Activated CD4-positive, alpha-beta T cell treated with anti-CD3 and anti-CD28 coated beads for 4 hours (primary cell): Measurements from ENCODE around the gene ANKRD27.
"Not testable (repeated sequence)": the region's sequence is repeated elsewhere in the genome, so short reads cannot be mapped to it uniquely, and the experiment has no call there.

Source experiments
- DNase-seq, 2 donors: peaks; one replicate each; pipeline ENCODE4 v3.0.0-alpha.2; 2020

ANKRD27 gene

GRCh38 chr19:32599258-32599657 lies 75.7 kb downstream of the ANKRD27 start:
- DNase-seq: no peak

DNA sequence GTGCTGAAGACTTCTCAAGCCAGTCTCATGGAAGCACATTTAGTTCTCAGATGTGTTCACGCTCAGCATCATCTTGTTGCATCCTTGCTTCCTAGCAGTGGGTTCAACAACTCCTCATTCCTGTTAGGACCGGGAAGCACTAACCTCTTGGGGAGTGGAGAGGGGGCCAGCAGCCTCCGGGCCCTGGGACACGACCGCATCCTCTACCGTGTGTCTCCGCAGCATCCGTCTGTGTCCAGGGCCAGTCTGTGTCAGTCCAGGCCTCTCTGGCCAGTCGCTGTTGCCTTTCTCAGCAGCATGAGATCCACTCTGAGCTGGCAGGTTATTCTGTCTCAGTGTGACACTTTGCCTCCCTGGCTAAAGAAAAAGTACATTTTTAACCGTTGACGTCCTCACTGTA lies 77.0 kb downstream of the ANKRD27 start:
- DNase-seq: no peak

GRCh38 chr19:32595491-32595890 lies 79.5 kb downstream of the ANKRD27 start:
- DNase-seq: no peak

DNA sequence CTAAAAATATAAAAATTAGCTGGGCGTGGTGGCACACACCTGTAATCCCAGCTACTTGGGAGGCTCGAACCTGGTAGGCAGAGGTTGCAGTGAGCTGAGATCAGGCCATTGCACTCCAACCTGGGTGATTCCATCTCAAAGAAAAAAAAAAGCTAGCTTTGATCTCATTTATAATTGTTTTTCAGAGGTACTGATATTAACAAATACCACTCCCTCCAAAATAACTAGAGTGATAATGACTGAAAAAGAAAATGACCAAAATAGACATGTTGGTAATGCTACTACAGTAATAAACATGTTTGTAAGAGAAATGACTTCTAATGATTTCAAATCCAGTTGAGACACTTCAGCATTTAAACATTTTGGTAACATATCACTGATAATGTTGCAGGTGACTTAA lies 81.0 kb downstream of the ANKRD27 start:
- no peak for DNase-seq

DNA sequence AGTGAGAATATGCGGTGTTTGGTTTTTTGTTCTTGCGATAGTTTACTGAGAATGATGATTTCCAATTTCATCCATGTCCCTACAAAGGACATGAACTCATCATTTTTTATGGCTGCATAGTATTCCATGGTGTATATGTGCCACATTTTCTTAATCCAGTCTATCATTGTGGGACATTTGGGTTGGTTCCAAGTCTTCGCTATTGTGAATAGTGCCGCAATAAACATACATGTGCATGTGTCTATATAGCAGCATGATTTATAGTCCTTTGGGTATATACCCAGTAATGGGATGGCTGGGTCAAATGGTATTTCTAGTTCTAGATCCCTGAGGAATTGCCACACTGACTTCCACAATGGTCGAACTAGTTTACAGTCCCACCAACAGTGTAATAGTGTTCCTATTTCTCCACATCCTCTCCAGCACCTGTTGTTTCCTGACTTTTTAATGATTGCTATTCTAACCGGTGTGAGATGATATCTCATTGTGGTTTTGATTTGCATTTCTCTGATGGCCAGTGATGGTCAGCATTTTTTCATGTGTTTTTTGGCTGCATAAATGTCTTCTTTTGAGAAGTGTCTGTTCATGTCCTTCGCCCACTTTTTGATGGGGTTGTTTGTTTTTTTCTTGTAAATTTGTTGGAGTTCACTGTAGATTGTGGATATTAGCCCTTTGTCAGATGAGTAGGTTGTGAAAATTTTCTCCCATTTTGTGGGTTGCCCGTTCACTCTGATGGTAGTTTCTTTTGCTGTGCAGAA lies 87.1 kb downstream of the ANKRD27 start:
- not testable (repeated sequence) for DNase-seq

- DNase-seq: peak in 1 of 2 donors; percentile 6
Observed at GRCh38 chr19:32581705-32582179, 93.2 kb downstream of the ANKRD27 start.

DNA sequence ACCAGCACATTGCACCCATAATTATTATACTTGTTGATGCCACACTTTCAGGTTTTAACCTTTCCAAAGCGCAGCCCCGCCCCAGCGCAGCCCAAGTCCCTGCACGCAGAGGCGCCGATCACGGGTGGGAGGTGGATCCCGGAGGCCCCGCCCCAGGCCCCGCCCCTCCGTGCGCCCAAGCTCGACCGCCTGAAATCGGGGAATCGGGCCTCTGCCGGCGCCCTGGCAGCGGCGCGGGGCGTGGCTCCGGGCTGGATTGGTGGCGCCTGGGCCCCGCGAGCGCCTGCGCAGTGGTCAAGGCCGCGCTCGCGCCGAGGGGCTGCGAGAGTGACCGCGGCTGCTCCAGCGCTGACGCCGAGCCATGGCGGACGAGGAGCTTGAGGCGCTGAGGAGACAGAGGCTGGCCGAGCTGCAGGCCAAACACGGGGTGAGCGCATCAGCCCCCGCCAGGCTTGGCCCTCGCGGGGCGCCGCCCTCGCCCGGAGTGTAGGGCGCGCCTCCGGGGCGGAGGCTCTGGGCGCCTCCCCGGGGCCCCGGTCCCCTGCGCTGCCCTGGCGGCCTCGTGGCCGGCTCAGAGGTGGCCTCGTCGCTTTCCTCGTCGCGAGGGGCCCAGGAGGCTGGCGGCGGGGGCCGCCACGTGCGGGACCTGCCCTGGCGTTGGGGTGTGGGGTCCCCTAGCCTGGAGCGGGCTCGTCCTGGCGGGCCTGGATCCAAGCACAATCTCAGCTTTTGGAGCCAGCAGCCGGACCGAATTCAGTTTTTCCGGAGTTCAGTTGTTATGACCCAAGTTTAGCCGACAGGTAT lies 93.9 kb downstream of the ANKRD27 start, which contains the start of gene PDCD5:
TSS of gene PDCD5 (plus strand) at position 290 of the 804 bp plus-strand sequence. CDS start at position 362, 72 bp downstream.
- peak; percentile 96 to 97 for DNase-seq

- DNase-seq: no peak
Observed at GRCh38 chr19:32580353-32580900, 94.6 kb downstream of the ANKRD27 start.

DNA sequence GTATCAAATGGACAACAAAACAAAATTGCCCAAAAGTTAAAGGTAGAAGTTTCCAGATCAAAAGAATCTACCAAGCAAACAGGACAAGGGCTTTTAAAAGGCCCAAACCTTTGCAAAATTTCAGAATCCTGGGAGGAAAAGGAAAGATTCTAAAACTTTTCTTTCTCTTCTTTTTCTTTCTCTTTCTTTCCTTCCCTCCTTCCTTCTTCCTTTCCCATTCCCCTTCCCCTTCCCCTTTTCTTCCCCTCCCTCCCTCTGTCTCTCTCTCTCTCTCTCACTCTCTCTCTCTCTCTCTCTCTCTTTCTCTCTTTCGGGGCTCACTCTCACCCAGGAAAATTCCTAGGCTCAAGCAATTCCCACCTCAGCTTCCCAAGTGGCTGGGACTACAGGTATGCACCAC lies 98.2 kb downstream of the ANKRD27 start:
- no peak for DNase-seq

GRCh38 chr19:32573492-32573794 lies 101.5 kb downstream of the ANKRD27 start:
- DNase-seq: no peak

DNA sequence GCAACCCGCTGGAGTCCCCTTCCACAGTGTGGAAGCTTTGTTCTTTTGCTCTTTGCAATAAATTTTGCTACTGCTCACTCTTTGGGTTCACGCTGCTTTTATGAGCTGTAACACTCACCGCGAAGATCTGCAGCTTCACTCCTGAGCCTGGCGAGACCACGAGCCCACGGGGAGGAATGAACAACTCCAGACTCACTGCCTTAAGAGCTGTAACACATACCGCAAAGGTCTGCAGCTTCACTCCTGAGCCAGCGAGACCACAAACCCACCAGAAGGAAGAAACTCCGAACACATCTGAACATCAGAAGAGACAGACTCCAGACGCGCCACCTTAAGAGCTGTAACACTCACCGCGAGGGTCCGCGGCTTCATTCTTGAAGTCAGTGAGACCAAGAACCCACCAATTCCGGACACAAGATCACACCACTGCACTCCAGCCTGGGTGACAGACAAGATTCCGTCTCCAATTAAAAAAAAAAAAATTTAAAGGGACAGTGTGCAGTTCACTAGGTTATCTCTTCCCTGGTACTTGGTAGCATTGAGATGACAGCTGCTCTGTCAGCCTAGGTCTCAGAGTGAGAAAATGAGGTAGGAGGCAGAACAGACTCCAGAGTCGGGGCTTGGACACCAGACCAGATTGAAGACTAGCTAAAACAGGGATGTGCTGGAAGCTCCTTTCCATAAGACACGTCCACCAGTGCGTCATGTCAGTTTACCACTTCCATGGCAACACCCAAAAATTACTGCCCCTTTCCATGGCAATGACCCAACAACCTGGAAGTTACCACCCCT lies 102.1 kb downstream of the ANKRD27 start:
- DNase-seq: not testable (repeated sequence)

DNA sequence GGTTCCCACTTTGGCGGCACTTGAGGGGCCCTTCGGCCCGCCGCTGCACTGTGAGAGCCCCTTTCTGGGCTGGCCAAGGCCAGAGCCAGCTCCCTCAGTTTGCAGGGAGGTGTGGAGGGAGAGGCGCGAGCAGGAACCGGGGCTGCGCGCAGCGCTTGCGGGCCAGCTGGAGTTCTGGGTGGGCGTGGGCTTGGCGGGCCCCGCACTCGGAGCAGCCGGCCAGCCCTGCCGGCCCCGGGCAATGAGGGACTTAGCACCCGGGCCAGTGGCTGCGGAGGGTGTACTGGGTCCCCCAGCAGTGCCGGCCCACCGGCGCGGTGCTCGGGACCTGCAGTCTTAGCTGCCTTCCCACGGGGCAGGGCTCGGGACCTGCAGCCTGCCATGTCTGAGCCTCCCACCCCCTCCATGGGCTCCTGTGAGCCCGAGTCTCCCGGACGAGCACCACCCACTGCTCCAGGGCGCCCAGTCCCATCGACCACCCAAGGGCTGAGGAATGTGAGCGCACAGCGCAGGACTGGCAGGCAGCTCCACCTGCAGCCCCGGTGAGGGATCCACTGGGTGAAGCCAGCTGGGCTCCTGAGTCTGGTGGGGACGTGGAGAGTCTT lies 103.4 kb downstream of the ANKRD27 start:
- DNase-seq: not testable (repeated sequence)

DNA sequence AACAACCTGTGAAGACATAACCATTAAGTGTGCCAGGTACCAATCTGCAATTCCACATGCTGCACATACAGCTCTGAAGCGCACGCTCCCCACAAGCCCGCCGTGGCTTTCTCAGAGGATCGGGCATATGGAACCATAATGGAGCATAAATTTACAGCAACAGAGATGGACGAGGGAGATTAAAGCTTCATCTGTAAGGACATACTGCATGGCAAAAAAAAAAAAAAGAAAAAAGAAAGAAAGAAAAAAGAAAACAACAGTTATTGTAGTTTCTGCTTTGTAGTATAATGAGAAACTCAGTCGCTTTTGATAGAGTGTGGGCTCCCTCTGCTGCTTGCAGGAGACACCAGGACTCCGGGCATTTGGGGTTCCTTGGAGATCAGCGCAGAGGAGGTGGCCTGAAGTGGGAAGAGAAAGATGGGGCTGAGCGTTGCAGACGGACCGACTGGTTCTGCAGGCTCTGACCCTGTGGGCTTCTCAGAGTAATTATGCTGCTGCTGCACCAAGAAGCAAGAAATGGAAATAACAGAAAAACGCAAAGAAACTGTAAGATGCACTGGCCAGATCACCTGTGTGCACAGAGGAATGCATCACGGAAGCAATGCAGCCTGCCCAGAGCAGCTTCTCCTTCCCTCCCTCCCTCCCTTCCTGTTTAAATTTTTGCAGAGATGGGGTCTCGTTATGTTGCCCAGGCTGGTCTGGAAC lies 104.7 kb downstream of the ANKRD27 start:
- peak; percentile 28 to 53 for DNase-seq

GRCh38 chr19:32567486-32567885 lies 107.5 kb downstream of the ANKRD27 start:
- DNase-seq: no peak

- no peak for DNase-seq
Observed at GRCh38 chr19:32566246-32566830, 108.6 kb downstream of the ANKRD27 start.

DNA sequence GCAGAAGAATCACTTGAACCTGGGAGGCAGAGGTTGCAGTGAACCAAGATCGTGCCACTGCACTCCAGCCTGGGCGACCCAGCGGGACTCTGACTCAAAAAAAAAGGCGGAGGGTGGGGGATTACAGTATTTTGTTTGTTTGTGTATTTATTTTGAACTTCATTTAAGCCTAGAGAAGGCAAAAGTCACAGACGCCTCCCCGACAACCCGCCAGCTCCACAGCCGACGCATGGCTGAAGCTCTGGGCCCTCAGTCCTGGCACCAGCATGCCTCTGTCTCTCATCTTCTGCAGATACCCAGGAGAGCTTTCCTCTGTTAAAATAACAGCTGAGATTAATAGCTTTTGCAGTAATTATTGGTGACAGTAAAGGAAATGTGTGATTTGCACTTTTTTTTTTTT lies 111.2 kb downstream of the ANKRD27 start:
- no peak for DNase-seq

GRCh38 chr19:32558607-32559228 lies 116.3 kb downstream of the ANKRD27 start:
- DNase-seq: no peak

DNA sequence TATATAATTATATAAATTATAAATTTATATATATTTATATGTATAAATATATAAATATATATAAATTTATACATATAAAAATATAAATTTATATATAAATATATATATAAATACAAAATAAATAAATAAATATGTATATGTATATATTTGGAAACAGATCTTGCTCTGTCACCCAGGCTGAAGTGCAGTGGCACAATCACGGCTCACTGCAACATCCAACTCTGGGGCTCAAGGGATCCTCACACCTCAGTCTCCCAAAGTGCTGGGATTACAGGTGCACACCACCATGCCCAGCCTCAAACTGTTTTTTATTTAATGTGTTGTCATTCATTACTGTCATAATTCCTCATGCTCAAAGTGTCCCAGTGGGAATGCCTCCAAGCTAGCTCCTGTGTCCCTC lies 119.2 kb downstream of the ANKRD27 start:
- DNase-seq: no peak

DNA sequence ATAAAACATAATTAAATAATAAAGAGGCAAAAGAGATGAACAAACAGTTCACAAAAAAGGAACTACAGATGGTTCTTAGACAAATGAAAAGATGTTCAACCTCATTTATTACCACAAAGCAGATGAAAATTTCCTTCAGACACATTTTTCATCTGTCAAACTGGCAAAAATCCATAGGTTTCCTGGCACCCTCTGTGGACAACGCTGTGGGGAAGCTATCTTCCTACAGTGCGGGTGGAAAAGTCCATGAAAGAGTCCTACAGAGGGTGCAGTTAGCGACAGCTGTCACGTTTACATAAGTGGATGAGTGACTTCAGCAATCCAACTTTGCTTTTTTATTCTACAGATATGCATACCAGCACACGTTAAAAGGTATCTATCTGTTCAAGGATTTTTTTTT lies 124.3 kb downstream of the ANKRD27 start:
- no peak for DNase-seq
